IMR-90 (cell line): ENCODE data around the gene ZNF816. TPM values are rescaled to one million over a fixed set of nuclear protein-coding genes. Genes with fewer than 3 reads are reported as not detected.
"Not testable (repeated sequence)": the region's sequence is repeated elsewhere in the genome, so short reads cannot be mapped to it uniquely, and the experiment has no call there.

Experiments
- ATAC-seq: fragments of 200-7000 bp; cut with Tn5 transposase; 2 replicates; pipeline ENCODE4 v1.9.1; 2020; ENCODE audit warnings: low read depth, mild to moderate bottlenecking, moderate library complexity
- BruUV-seq: library from RNA; stranded (reverse); fragments of 400-500 nt; replicated peaks from 2 replicates; lab custom pipeline; 2021; lab: Mats Ljungman, UMichigan
- CTCF ChIA-PET: fragments of 300-600 bp; formaldehyde crosslinking; extraction: SDS; loops from one replicate; lab custom pipeline; 2021; ENCODE audit warnings: antibody characterized with exemption; lab: Yijun Ruan, JAX
- POLR2A ChIA-PET: fragments of 300-600 bp; sonication (Branson Sonifier 250); formaldehyde crosslinking; loops from one replicate; lab custom pipeline; 2022; ENCODE audit warnings: antibody characterized with exemption; ENCODE audit not compliant: unreplicated experiment; lab: Charles Lee
- DNase-seq: peaks from one replicate; pipeline ENCODE4 v3.0.0; 2013
- H2AFZ ChIP-seq: replicated peaks from 2 replicates; pipeline ENCODE3; 2013; ENCODE audit warnings: low read length, mild to moderate bottlenecking; ENCODE audit not compliant: poor library complexity
- H2AK5ac ChIP-seq: 2 replicates; pipeline ENCODE4 v1.6.1; 2013; ENCODE audit warnings: low read depth, low read length, inconsistent platforms
- H2AK9ac ChIP-seq: replicated peaks from 2 replicates; pipeline ENCODE3; 2013; ENCODE audit warnings: mild to moderate bottlenecking, low read depth, low read length, moderate library complexity; ENCODE audit not compliant: poor library complexity
- H2BK120ac ChIP-seq: 2 replicates; pipeline ENCODE4 v1.6.1; 2013; ENCODE audit warnings: low read depth, low read length, inconsistent platforms
- H2BK15ac ChIP-seq: 3 replicates; pipeline ENCODE4 v1.6.1; 2013; ENCODE audit warnings: low read depth, low read length, inconsistent platforms
- H2BK20ac ChIP-seq: 2 replicates; pipeline ENCODE4 v1.6.1; 2013; ENCODE audit warnings: low read depth, mild to moderate bottlenecking, inconsistent platforms, low read length, moderate library complexity
- H2BK5ac ChIP-seq: 2 replicates; pipeline ENCODE4 v1.6.1; 2013; ENCODE audit warnings: mild to moderate bottlenecking, low read depth, low read length, inconsistent platforms; ENCODE audit not compliant: poor library complexity, severe bottlenecking
- H3K14ac ChIP-seq: replicated peaks from 2 replicates; pipeline ENCODE4 v1.6.1; 2013; ENCODE audit warnings: low read depth, low read length, inconsistent platforms
- H3K18ac ChIP-seq: 2 replicates; pipeline ENCODE4 v1.6.1; 2013; ENCODE audit warnings: low read depth, low read length, control low read depth
- H3K23ac ChIP-seq: 2 replicates; pipeline ENCODE4 v1.6.1; 2013; ENCODE audit warnings: low read depth, low read length, inconsistent platforms
- H3K27ac ChIP-seq: 2 replicates; pipeline ENCODE4 v1.5.1; 2013; ENCODE audit warnings: mild to moderate bottlenecking, control low read depth, low read length; ENCODE audit not compliant: insufficient read depth
- H3K27me3 ChIP-seq: 2 replicates; pipeline ENCODE4 v1.6.1; 2013; ENCODE audit warnings: low read length; ENCODE audit not compliant: control insufficient read depth, insufficient read depth
- H3K36me3 ChIP-seq: 2 replicates; pipeline ENCODE4 v1.6.1; 2013; ENCODE audit warnings: low read length, mixed read lengths; ENCODE audit not compliant: control insufficient read depth, insufficient read depth
- H3K4ac ChIP-seq: 2 replicates; pipeline ENCODE4 v1.6.1; 2013; ENCODE audit warnings: low read depth, low read length, inconsistent platforms
- H3K4me1 ChIP-seq: 2 replicates; pipeline ENCODE4 v1.6.1; 2013; ENCODE audit warnings: low read length, mixed read lengths; ENCODE audit not compliant: control insufficient read depth, insufficient read depth
- H3K4me2 ChIP-seq: 2 replicates; pipeline ENCODE4 v1.6.1; 2013; ENCODE audit warnings: low read depth, mild to moderate bottlenecking, control low read depth, low read length, moderate library complexity
- H3K4me3 ChIP-seq: 2 replicates; pipeline ENCODE4 v1.5.1; 2013; ENCODE audit warnings: low read depth, mild to moderate bottlenecking, control low read depth, low read length, moderate library complexity; ENCODE audit not compliant: insufficient read depth
- H3K56ac ChIP-seq: 2 replicates; pipeline ENCODE4 v1.6.1; 2013; ENCODE audit warnings: low read length, inconsistent platforms; ENCODE audit not compliant: insufficient read depth; ENCODE audit errors: extremely low read depth
- H3K79me1 ChIP-seq, 2 experiments: 2 replicates each; pipeline ENCODE4 v1.6.1; 2013; ENCODE audit warnings: low read length in 2 of 2, inconsistent platforms in 1 of 2, low read depth in 1 of 2
- H3K9ac ChIP-seq: 2 replicates; pipeline ENCODE4 v1.6.1; 2013; ENCODE audit warnings: low read depth, low read length, control low read depth
- H3K9me1 ChIP-seq: 2 replicates; pipeline ENCODE4 v1.6.1; 2013; ENCODE audit warnings: low read length, inconsistent platforms; ENCODE audit not compliant: insufficient read depth
- H3K9me3 ChIP-seq: 2 replicates; pipeline ENCODE4 v1.6.1; 2013; ENCODE audit warnings: low read length; ENCODE audit not compliant: control insufficient read depth, insufficient read depth
- H4K20me1 ChIP-seq: 2 replicates; pipeline ENCODE4 v1.6.1; 2013; ENCODE audit warnings: low read length, inconsistent platforms; ENCODE audit not compliant: insufficient read depth
- H4K5ac ChIP-seq: 2 replicates; pipeline ENCODE4 v1.6.1; 2013; ENCODE audit warnings: mild to moderate bottlenecking, low read depth, low read length, control low read depth
- H4K8ac ChIP-seq, 2 experiments: 2 replicates each; pipeline ENCODE4 v1.6.1; 2013; ENCODE audit warnings: low read depth in 2 of 2, low read length in 2 of 2, control low read depth in 1 of 2, inconsistent platforms in 1 of 2
- H4K91ac ChIP-seq: 2 replicates; pipeline ENCODE4 v1.6.1; 2013; ENCODE audit warnings: low read depth, low read length, inconsistent platforms; ENCODE audit not compliant: insufficient read depth
- BHLHE40 ChIP-seq: fragments of 150-350 bp; IDR thresholded peaks from 2 replicates; pipeline ENCODE4 v1.6.1; 2016; ENCODE audit warnings: mild to moderate bottlenecking, low read depth, low read length
- CEBPB ChIP-seq: IDR thresholded peaks from 2 replicates; pipeline ENCODE4 v1.6.1; 2012; ENCODE audit warnings: low read depth, low read length, improper control_type of control experiment
- CTCF ChIP-seq: conservative IDR thresholded peaks from 2 replicates; pipeline ENCODE4 v1.5.1; 2012; ENCODE audit warnings: mild to moderate bottlenecking, low read depth, low read length, improper control_type of control experiment
- MAFK ChIP-seq: IDR thresholded peaks from 2 replicates; pipeline ENCODE4 v1.6.1; 2012; ENCODE audit warnings: low read depth, low read length, improper control_type of control experiment
- RCOR1 ChIP-seq: IDR thresholded peaks from 2 replicates; pipeline ENCODE4 v1.6.1; 2012; ENCODE audit warnings: mild to moderate bottlenecking, low read length, improper control_type of control experiment; ENCODE audit not compliant: insufficient replicate concordance
- WGBS, 2 experiments: methylation state at CpG; one replicate each; pipeline versions ENCODE4 v1.1.5 to v1.1.7; 2013; ENCODE audit warnings: missing lambda C conversion rate in 2 of 2; ENCODE audit not compliant: insufficient read length in 1 of 2; ENCODE audit errors: extremely low coverage in 2 of 2; 5-methylcytosine and 5-hydroxymethylcytosine counted together
- dilution Hi-C: fragments of 300-500 bp; cut with HindIII; formaldehyde crosslinking; loops from one replicate; pipeline ENCODE4 v1.14.3; 2018; ENCODE audit warnings: low sequenced_read_pairs; ENCODE audit not compliant: unreplicated experiment
- in situ Hi-C: fragments of 300-500 bp; cut with MboI; formaldehyde crosslinking; loops from 3 replicates; pipeline ENCODE4 v1.14.3; 2019; ENCODE audit warnings: low sequenced_read_pairs, inconsistent platforms, mixed read lengths
- intact Hi-C: fragments of 100-400 bp; cut with micrococcal nuclease; formaldehyde crosslinking; loops from 2 replicates; pipeline ENCODE4 v1.10.0; 2022
- polyA plus RNA-seq, 3 experiments: library from polyadenylated mRNA; depleted of rRNA; stranded (reverse); fragments of >200 nt; gene quantifications; 2 replicates each; pipeline ENCODE4 v1.2.3, GENCODE V29; 2012; ENCODE audit warnings: low replicate concordance in 1 of 3
- total RNA-seq: library from RNA; depleted of rRNA; stranded (reverse); fragments of >200 nt; gene quantifications from 2 replicates; pipeline ENCODE4 v1.2.3, GENCODE V29; 2012

ZNF816 gene
- total and polyA plus RNA-seq, 2 of the 4 experiments (the other 2 are of a cell fraction), result 1.6 to 12.0 TPM

- H3K18ac ChIP-seq, result no peak overlapping the region
- H3K9ac ChIP-seq, result no peak overlapping the region
- H3K4me3 ChIP-seq, result no peak overlapping the region
- H3K36me3 ChIP-seq, result peaks cover 7% of the 10 kb centered on the region
- H2BK120ac ChIP-seq, result no peak overlapping the region
- no peak overlapping the region for H2BK5ac ChIP-seq
- no CpG with 5 or more reads among the region's 1 CpG for WGBS, 2 experiments
- H3K4ac ChIP-seq, result no peak overlapping the region
- no peak for TF ChIP-seq CTCF
- TF ChIP-seq BHLHE40, result no peak
- no peak for TF ChIP-seq MAFK
- TF ChIP-seq RCOR1, result no peak
- TF ChIP-seq CEBPB, result no peak
- no peak overlapping the region for H3K27ac ChIP-seq
- no peaks in the 10 kb centered on the region; the same call in 1 of the 2 replicates for H3K9me3 ChIP-seq
- BruUV-seq, result no TSS peak
- H3K27me3 ChIP-seq, result no peaks in the 10 kb centered on the region
- in situ Hi-C loops, result no loop called here
- H2AFZ ChIP-seq, result no peak overlapping the region
- no peak for ATAC-seq
- no peak overlapping the region for H3K56ac ChIP-seq
- no peaks in the 10 kb centered on the region for H3K9me1 ChIP-seq
- no peak overlapping the region for H3K23ac ChIP-seq
- no peak overlapping the region for H2AK5ac ChIP-seq
- no peaks in the 10 kb centered on the region for H3K79me1 ChIP-seq
- CTCF ChIA-PET, result no interaction called here
- no peak overlapping the region for H4K8ac ChIP-seq
- intact Hi-C loops, result no loop called here
- no peak overlapping the region for H4K91ac ChIP-seq
- no peak overlapping the region for H2BK20ac ChIP-seq
- no peak overlapping the region for H3K14ac ChIP-seq
- POLR2A ChIA-PET, result no interaction called here
- H3K4me1 ChIP-seq, result no peaks in the 10 kb centered on the region
- no peaks in the 10 kb centered on the region for H4K20me1 ChIP-seq
- no peak overlapping the region for H4K5ac ChIP-seq
- DNase-seq, result no peak
- dilution Hi-C loops, result no loop called here
- no peak overlapping the region for H2AK9ac ChIP-seq
- H3K4me2 ChIP-seq, result no peak overlapping the region
- H2BK15ac ChIP-seq, result no peak overlapping the region
These were observed 52.0 kb downstream of the ZNF816 start for GRCh38 chr19:52910648-52911047.

- H2BK5ac ChIP-seq, H3K9ac ChIP-seq, H3K9me1 ChIP-seq, H3K79me1 ChIP-seq, H2BK20ac ChIP-seq, H3K36me3 ChIP-seq, H3K9me3 ChIP-seq, H3K4ac ChIP-seq, H2BK15ac ChIP-seq, H3K18ac ChIP-seq, intact Hi-C loops, H3K56ac ChIP-seq, in situ Hi-C loops, H4K91ac ChIP-seq, H2AK5ac ChIP-seq, H3K27me3 ChIP-seq, DNase-seq, H3K27ac ChIP-seq, POLR2A ChIA-PET, H4K20me1 ChIP-seq, H2AFZ ChIP-seq, H2BK120ac ChIP-seq, H3K4me2 ChIP-seq, CTCF ChIA-PET, ATAC-seq, H4K8ac ChIP-seq, H4K5ac ChIP-seq, BruUV-seq, H3K14ac ChIP-seq, H3K23ac ChIP-seq, H3K4me3 ChIP-seq, H2AK9ac ChIP-seq, H3K4me1 ChIP-seq, dilution Hi-C loops: not testable (repeated sequence)
- 86% methylated on average over 6 of the region's 16 CpGs; no CpG with 5 or more reads in 1 of the 2 experiments for WGBS, 2 experiments
These were observed 58.5 kb downstream of the ZNF816 start for GRCh38 chr19:52904052-52904780.
